ENCODE measurements around the gene CELF6.
A peak's percentile ranks its signal among the peaks of the same experiment; 100 is the strongest.

Gene CELF6

DNA sequence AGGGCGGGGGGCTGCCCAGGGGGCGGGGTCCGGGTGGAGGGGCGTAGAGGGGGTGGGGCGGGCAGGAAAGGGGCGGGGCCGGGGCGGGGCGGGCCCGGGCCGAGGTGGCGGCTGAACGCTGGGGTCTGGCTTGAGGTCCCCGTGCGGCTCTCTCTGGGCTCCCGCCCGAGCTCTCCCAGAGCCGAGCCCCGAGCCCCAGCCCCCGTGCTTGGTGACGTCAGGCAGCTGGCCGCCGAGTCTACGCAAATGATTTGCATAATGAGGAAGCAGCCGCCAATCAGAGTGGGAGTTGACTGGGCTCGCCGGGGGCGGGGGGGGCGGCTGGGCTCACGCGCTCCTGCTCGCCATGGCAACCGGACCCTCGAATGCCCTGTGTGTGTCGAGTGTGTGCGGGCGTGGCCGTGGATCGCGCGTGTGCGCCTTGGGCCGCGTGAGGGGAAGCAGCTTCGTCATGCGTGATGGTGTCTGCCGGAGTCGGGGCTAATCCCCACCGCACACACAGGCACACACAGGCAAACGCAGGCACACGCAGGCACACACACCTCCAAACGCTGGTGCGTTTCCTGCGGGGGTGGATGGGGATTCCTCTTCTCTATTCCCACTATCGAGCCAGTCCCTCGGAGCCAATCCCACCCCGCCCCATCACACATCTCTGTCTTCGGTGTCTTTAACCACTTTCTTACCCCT is at the start of gene CELF6:
CELF6 (minus strand) TSS at position 173 of the 687 bp plus-strand sequence. CDS start 283 bp downstream, outside the sequence.
- peak; percentile 82 for DNase-seq (ENCODE audit: low read depth)

DNA sequence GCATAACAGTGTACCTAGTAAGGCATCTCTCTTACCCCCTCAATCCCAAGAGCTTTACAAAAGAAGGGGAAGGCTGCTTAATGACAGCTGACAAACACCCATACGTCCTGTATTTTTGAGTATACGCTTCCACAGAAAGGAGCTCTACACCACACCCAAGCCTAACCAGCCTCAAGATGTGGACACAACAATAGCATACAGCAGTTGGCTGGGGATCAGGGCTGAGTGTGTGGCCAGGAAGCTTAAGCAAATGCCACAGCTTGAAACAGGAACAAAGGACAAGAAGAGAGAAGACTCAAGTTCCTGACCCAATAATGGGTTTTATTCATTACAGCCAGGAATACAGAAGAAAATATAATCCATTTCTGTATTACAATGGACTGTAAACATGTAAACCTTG is 48.9 kb upstream of the CELF6 start:
- no peak for DNase-seq (ENCODE audit: low read depth)

DNA sequence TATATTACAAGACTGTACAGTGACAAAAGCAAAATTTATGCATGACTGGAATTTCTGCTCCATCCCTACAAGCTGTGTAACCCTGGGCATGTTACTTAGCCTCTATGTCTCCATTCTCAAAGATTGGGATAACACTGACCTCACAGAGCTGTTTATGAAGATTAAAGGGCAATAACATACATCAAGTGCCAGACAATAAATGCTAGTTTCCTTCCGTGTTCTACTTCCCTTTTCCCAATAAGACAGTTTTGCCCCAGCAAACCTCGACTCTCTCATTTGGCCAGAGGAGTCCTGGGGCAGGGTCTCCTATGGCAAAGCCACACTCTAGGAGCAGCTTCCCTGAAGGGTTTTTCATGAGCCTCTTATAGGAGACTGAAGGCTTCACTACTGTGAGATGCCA is 48.4 kb upstream of the CELF6 start:
- no peak for DNase-seq (ENCODE audit: low read depth)

DNA sequence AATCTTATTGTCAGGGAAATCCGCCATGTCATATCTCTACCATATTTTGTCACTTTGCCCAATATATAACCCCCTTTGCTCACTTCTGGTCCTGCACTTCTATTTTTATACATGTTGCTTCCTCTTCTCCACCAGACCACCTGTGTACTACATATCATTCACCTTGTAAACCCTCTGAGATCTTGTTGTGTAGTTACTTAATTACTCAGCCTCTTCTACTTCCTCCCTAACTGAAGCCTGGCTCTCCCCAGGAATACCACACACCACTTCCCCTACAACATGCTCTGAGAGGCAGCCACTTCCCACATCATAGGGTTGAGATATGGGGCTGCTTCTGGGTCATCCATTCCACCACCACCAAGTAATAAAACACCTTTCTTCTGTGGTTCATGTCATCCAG is 45.9 kb upstream of the CELF6 start:
- no peak for DNase-seq (ENCODE audit: low read depth)

DNA sequence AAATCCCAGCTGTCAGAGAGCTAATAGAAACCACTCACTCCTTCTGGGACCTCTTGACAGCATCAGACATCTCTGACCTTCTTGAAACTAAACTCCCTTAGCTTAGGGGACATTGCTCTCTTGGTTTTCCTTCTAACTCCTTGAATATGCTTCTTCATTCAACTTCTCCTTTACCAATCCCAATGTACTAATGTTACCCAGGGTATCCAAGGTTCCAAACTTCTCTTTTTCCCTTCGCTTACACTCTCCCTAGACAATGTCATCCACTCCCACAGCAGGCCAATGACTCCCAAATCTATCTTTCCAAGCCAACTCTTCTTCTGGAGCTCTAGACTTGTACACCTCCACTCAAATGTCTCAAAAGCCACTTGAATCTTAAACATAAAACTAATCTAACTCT is 41.2 kb upstream of the CELF6 start:
- no peak for DNase-seq (ENCODE audit: low read depth)

DNA sequence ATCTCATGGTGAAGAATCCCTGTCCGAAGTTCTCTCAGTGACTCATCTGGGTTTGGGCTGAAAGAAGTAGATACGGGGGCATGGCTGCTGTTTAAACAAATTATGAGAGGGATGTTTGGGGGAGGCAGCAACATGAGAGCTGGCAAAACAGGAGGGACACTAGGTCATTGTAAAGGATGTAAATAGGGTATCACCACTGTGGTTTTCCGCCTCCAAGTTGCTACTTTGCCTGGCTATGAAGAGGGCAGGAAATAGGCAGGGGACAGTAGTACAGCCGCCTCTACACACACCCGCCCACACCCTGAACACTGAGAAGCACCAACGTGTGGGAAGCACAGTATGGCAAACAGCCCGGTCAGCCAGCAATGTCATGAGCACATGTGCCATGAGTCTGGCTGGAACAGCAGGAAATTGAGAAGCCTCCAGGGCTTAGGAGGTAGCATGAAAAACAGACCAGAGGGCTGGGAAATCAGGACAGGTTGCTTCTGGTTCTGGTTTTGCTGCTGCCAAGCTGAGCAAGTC is 38.8 kb upstream of the CELF6 start:
- DNase-seq (ENCODE audit: low read depth), result peak; percentile 91

DNA sequence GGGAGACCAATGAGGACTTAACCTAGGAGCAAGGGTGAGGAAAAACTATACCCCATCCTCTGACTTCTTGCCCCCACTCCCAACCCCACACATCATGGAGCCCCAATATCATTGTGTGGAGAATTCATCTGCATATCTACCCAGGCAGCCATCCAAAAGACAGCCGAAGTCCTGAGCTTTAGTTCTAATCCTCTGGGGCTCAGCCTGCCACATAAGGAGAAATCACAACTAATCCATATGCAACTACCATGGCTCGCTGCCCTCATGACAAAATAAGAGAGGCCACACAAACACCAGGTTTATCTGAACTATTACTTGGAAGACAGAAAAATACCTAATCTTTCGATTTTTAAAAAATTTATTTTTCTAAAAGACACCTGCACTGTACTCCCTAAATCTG is 38.2 kb upstream of the CELF6 start:
- DNase-seq (ENCODE audit: low read depth), result no peak

DNA sequence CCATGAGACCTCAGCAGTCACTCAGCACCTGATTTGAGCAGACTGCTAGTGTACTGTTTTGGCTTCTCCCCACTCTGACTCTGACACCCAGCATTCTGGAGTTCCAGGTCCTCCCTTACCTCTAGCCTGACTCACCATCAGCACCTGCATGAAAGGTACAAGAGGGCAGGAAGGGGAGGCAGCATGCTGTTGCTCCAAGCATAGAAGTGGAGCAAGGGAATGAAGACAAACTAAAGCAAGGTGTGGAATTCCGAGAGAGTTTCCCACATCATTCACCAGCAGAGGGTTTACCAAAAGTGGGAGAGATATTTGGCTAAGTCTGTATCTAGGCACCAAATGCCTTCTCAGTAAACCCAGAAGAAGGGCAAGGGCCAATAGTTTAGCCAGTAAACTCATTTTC is 34.5 kb upstream of the CELF6 start:
- no peak for DNase-seq (ENCODE audit: low read depth)

DNA sequence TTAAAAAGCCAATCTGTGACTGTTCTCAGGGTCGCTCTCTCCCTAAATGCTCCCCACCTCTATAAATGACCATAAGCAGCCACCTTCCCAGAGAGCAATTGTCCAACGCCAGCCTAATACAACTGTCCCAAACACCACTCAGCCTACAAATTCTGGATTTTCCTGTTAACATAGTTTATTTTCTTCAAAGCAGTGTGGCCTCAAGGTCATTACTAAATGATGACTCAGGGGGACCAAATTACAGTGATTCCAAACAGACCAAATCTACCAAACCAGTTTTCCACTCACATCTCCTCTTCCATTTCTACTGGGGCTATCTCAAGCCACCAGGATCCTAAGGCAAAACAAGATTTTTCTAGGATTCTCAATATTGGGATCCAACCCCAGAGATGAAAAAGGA is 33.3 kb upstream of the CELF6 start:
- DNase-seq (ENCODE audit: low read depth), result peak; percentile 62

DNA sequence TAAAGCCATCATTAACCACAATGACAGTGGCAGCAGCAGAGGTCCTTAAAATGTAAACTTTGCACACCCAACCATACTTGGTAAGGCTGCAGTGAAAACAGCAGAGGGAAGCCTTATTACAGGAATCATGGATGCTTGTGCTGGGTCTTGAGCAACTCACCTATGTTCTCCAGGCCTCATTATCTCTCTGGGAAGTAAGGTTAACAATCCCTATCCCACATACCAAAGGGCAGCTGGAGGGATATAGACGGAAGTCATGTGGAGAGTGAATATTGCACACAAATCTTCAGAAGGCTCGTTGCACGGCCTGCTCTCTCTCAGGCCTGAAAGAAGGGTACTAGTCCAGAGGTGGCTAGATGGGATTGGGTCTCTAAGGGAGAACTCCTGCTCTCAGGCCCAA is 25.8 kb upstream of the CELF6 start:
- DNase-seq (ENCODE audit: low read depth), result no peak

DNA sequence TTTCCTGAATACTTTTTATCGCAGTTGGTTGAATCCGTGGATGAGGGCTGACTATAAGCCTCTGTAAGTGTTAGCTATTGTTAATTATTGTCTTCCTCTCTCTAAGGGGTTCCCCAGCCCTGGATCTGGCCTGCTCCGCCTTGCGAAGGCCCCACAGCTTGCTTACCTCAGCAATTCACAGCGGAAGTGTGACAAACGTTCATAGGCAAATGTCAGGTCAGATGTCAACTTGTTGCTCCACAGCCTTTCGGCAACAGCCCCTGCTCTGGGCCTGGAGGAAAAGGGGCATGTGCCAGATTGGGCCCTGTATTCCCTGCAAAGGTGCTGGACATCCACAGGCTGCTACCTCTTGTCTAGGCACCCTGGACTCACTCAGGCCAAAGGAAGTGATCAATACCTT is 25.3 kb upstream of the CELF6 start:
- no peak for DNase-seq (ENCODE audit: low read depth)

DNA sequence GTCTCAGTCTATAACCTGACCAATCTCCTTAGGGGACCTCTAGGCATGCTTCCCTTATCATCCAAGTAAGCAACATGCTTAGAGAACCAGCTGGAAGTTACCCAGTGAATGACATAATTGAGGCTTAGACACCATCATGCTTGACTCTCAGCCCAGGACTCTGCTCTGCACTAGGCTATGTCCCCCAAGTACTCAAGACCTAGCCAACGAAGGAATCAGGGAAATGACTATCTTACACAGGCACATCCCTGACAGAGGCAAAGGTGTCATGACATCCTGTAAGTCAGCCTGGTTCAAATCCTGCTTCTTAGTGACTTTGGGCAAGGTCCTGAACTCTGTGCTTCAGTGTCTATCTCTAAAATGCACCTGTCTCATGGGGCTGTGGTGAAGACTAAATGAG is 24.6 kb upstream of the CELF6 start:
- no peak for DNase-seq (ENCODE audit: low read depth)

DNA sequence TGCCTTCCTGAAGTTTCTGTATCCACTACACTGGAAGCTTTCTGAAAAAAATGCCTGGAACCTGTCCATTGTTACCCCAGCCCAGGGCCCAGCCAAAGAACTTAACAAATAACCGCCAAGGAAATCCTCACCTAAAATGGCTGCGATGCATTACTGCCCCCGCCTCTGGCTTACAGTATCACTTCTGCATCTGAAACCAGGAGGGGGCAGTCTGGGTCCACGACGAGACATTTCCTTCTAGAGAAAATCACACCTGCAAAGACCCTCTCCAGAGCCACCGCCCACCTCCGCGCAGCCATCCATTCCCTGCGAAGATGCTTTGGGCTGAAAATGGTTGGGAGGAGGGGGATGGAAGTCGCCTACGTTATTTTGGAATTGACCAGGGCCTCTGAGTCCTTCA is 22.4 kb upstream of the CELF6 start:
- DNase-seq (ENCODE audit: low read depth), result peak; percentile 25

DNA sequence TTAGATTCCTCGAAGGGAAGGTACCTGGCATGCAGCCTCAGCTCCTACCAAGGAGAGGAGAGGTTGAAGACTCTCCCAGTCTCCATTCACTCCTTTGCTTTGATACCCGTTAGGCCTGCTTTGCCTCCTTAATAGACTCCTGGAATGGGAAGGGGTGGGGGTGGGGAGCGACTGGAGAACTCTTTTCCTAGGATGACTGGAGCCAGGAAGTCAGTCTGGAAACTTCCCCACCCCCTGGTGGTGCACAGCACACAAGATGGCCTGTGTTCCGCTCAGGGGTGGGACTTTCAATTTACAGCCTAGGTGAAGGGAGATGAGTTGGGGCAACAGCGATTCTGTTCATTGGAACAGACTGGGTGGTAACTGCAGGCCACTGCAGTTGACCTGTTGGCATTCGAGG is 21.4 kb upstream of the CELF6 start:
- peak; percentile 21 for DNase-seq (ENCODE audit: low read depth)

DNA sequence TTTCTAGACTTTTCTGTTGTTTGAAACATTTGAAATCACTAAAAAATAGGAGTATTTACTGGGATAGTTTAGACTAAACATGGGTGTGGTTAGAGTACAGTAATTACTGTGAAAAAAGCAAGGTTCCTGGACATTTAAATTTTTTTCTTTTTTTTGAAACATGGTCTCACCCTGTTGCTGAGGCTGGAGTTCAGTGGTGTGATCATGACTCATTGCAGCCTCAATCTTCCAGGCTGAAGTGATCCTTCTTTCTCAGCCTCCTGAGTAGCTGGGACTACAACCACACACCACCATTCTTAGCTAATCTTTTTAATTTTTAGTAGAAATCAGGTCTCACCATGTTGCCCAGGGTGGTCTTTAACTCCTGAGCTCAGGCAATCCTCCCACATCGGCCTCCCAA is 20.4 kb upstream of the CELF6 start:
- peak; percentile 34 for DNase-seq (ENCODE audit: low read depth)

DNA sequence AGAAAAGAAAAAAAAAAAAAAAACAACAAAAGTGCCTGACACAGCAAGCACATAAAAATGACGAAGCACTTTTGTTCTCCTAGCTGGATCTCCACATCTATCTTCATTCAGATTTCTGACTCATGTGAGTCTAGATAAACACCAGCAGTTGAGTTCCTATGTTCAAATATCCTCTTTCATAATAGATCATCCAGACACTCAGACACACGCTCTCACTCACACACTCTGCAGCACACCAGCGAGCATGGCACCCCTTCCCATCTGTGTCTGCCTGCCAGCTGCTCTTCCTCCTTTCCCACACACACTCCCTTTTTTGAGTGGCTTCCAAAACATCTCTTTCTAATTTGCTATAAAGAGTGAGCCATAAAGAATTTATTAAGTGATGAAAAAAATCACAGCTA is 19.8 kb upstream of the CELF6 start:
- DNase-seq (ENCODE audit: low read depth), result peak; percentile 96

DNA sequence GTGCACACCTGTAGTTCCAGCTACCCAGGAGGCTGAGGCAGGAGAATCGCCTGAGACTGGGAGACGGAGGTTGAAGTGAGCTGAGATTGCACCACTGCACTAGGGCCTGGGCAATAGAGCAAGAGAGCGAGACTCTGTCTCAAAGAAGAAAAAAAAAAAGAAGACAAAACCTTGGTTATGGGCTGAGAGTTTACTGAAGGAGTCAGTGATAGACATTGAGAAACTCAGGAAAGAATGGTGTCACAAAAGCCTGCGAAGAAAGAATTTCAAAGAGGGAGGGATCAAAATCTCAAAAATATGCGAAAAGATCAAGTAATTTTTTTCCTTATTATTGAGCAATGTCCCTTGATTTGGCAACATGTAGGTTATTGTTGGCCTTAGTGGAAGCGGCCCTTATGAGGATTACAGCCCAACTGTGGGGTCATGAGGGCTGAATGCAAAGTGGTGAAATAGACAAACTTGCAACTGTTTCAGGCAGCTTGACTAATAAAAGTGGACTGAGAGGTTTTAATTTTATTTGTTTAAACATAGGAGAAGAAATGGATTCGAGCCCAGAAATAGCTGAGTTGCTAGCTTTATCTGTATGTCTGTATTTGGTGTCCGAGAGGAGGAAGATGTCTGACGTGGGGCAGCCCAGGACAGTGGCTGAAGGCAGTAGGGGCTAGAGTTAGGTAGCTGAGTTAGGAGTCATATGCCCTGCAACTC is 18.8 kb upstream of the CELF6 start:
- DNase-seq (ENCODE audit: low read depth), result peak; percentile 94

DNA sequence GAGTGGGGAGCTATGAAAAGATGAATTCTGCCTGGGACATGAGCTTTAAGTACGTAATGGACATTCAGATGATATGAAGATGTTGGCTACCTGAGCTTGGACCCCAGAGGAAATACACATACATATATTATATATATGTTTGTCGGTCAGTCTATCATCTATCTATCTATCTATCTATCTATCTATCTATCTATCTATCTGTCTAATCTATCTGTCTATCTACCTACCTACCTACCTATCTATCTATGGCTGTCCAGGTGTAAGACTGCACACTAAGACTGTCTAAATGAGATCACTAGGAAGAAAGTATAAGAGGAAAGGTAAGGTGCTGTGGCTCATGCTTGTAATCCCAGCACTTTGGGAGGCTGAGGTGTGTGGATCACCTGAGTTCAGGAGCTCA is 18.2 kb upstream of the CELF6 start:
- no peak for DNase-seq (ENCODE audit: low read depth)

DNA sequence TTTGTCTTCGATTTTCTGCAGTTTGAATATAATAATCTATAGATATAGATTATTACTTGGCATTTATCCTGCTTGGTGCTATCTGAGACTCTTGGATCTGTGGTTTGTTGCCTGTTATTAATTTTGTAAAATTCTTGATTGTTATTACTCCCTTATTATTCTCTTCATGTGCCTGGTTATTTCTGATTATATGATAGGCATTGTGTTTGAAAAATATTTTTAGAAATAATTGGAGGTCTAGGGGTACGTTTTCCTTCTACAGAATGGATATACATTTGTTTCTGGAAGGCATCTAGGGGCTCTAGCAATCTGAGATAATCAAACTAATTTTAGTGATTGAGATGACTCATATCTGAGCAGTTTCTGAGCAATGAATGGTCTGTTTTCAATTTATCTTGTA is 14.9 kb upstream of the CELF6 start:
- DNase-seq (ENCODE audit: low read depth), result no peak

DNA sequence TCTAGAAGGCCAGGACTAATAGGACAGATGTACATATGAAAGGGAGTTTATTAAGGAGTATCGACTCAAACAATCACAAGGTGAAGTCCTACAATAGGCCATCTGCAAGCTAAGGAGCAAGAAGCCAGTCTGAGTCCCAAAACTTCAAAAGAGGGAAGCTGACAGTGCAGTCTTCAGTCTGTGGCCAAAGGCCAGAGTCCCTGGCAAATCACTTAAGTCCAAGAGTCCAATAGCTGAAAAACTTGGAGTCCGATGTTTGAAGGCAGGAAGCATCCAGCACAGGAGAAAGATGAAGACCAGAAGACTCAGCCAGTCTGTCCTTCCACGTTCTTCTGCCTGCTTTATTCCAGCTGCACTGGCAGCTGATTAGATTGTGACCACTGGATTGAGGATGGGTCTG is 11.1 kb upstream of the CELF6 start:
- DNase-seq (ENCODE audit: low read depth), result no peak

DNA sequence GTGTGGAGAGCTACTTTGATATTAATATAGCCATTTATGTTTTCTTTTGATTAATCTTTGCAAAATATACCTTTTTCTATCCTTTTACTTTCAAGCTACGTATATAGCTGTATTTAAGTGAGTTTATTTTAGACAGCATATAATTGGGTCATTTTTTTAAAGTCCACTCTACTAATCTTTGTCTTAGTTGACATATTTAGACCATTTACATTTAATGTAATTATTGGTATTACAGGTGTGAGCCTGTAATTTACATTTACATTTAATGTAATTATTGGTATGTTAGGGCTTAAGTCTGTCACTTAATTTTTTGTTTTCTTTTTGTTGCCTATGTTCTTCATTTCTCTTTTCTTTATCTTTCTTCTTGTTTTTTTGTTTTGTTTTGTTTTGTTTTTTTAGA is 3.8 kb upstream of the CELF6 start:
- DNase-seq (ENCODE audit: low read depth), result no peak

DNA sequence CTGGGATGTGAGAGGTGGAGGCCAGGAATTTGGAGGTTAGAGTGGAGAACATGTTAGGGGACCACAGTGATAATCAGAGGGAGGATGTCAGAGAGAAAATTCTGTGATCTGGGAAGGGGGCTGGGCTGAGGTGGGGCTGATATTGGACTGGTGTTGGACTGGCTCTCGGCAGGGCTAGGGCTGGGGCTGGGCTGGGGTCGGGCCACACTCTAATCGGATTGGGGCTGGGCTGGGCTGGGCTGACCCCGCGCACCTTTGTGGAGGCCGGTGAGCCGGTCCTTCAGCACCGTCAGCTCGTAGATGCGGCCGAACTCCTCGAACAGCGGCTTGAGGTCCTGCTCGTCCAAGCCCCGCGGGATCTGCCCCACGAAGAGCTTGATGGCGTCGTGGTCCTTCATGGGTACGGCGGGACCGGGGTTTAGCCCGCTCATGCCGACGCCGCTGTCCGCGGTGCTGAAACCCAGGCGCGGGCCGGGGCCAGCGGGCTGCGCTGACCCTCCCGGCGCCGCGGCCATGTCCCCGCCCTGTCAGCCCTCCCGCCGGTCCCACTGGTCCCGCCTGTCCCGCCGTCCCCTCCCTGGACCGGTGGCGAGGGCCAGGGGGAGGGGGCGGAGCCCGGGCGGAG is 485 bp downstream of the CELF6 start:
- peak; percentile 69 for DNase-seq (ENCODE audit: low read depth)

DNA sequence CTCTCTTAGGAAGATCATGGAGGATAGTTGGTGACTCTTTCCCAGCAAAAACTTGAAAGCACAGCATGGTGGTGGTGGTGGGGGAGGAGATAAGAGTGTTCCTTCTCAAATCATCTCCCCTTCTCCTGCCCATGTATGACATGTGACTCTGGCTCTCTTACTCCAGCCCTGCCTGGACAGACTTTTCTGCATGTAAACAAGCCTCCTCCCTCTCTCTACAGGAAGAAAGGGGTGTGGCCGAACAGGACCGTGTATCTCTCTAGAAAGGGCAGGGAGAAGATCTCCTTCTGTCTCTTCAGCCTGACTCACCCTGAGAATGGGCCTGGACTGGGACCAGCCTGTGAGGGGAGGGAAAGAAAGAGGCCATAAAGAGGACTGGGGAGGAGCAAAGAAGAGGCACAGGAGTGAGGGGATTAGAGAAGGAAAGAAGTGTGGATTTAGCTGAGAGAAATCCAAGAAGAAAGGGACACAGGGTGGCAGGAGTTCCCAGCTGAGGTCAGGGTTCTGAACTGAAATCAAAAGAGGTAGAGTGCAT is 1.5 kb downstream of the CELF6 start:
- DNase-seq (ENCODE audit: low read depth), result no peak

Data from EH (cell line).